Mesendoderm (in vitro differentiated cells): ENCODE results near the gene LRIG1.

Experiments
- DNase-seq: peaks from one replicate; pipeline ENCODE4 v3.0.0; 2013
- H2AK5ac ChIP-seq: 2 replicates; pipeline ENCODE4 v1.6.1; 2013; ENCODE audit warnings: low read length, inconsistent platforms
- H2BK120ac ChIP-seq: 2 replicates; pipeline ENCODE4 v1.6.1; 2013; ENCODE audit warnings: low read depth, mild to moderate bottlenecking, low read length, moderate library complexity, mixed read lengths
- H2BK15ac ChIP-seq: replicated peaks from 2 replicates; pipeline ENCODE4 v1.6.1; 2013; ENCODE audit warnings: low read depth, mild to moderate bottlenecking, moderate library complexity
- H2BK5ac ChIP-seq: 2 replicates; pipeline ENCODE4 v1.6.1; 2013; ENCODE audit warnings: low read length, inconsistent platforms
- H3K18ac ChIP-seq: 2 replicates; pipeline ENCODE4 v1.6.1; 2013; ENCODE audit warnings: mild to moderate bottlenecking, low read length, mixed read lengths
- H3K23ac ChIP-seq: one replicate; pipeline ENCODE4 v1.6.1; 2013; ENCODE audit warnings: low read length
- H3K27ac ChIP-seq: 2 replicates; pipeline ENCODE4 v1.5.1; 2013; ENCODE audit warnings: low read depth, mild to moderate bottlenecking, inconsistent platforms, low read length, moderate library complexity
- H3K27me3 ChIP-seq: 2 replicates; pipeline ENCODE4 v1.6.1; 2013; ENCODE audit warnings: low read length, control low read depth, mild to moderate bottlenecking, inconsistent platforms; ENCODE audit not compliant: insufficient read depth, poor library complexity
- H3K36me3 ChIP-seq: 2 replicates; pipeline ENCODE4 v1.6.1; 2013; ENCODE audit warnings: low read length, inconsistent platforms; ENCODE audit not compliant: control insufficient read depth, insufficient read depth
- H3K4ac ChIP-seq: one replicate; pipeline ENCODE4 v1.6.1; 2013; ENCODE audit warnings: low read depth, mild to moderate bottlenecking, low read length, moderate library complexity
- H3K4me1 ChIP-seq: 2 replicates; pipeline ENCODE4 v1.6.1; 2013; ENCODE audit warnings: low read depth, low read length, inconsistent platforms; ENCODE audit not compliant: control insufficient read depth
- H3K4me2 ChIP-seq: 2 replicates; pipeline ENCODE4 v1.6.1; 2013; ENCODE audit warnings: low read length
- H3K4me3 ChIP-seq: 2 replicates; pipeline ENCODE4 v1.5.1; 2013; ENCODE audit warnings: mild to moderate bottlenecking, low read length
- H3K56ac ChIP-seq: one replicate; pipeline ENCODE4 v1.6.1; 2013; ENCODE audit warnings: low read length
- H3K79me1 ChIP-seq: 2 replicates; pipeline ENCODE4 v1.6.1; 2013; ENCODE audit warnings: low read length, inconsistent platforms
- H3K79me2 ChIP-seq: 2 replicates; pipeline ENCODE4 v1.6.1; 2013; ENCODE audit warnings: mild to moderate bottlenecking, low read length; ENCODE audit not compliant: control insufficient read depth, insufficient read depth
- H3K9ac ChIP-seq: 2 replicates; pipeline ENCODE4 v1.6.1; 2013; ENCODE audit warnings: low read length, inconsistent platforms
- H4K5ac ChIP-seq: one replicate; pipeline ENCODE4 v1.6.1; 2013; ENCODE audit warnings: low read length
- H4K8ac ChIP-seq: one replicate; pipeline ENCODE4 v1.6.1; 2013; ENCODE audit warnings: low read depth, mild to moderate bottlenecking, control low read depth, low read length, moderate library complexity
- WGBS: extraction: QIAGEN DNeasy Blood & Tissue Kit; methylation state at CpG from one replicate; pipeline ENCODE4 v1.1.7; 2013; ENCODE audit warnings: low lambda C conversion rate, missing lambda C conversion rate; ENCODE audit not compliant: insufficient coverage; ENCODE audit errors: extremely low coverage; 5-methylcytosine and 5-hydroxymethylcytosine counted together

The LRIG1 gene

GRCh38 chr3:66397745-66398144 lies 103.1 kb downstream of the LRIG1 start:
- H2BK15ac ChIP-seq, result no peak overlapping the region
- H4K8ac ChIP-seq, result no peak overlapping the region
- no peak overlapping the region for H3K56ac ChIP-seq
- H2BK120ac ChIP-seq, result no peak overlapping the region
- peaks cover 3% of the 10 kb centered on the region for H3K36me3 ChIP-seq
- no peak overlapping the region for H3K27ac ChIP-seq
- no peaks in the 10 kb centered on the region for H3K79me2 ChIP-seq
- H2BK5ac ChIP-seq, result no peak overlapping the region
- no peaks in the 10 kb centered on the region for H3K4me1 ChIP-seq
- no peak overlapping the region for H2AK5ac ChIP-seq
- H3K18ac ChIP-seq, result no peak overlapping the region
- no peak overlapping the region for H3K9ac ChIP-seq
- no peak overlapping the region for H3K4ac ChIP-seq
- no peak overlapping the region for H3K4me3 ChIP-seq
- H3K27me3 ChIP-seq, result no peaks in the 10 kb centered on the region
- H4K5ac ChIP-seq, result no peak overlapping the region
- no CpG with 5 or more reads among the region's 2 CpGs for WGBS
- H3K4me2 ChIP-seq, result no peak overlapping the region
- DNase-seq, result no peak
- H3K79me1 ChIP-seq, result no peaks in the 10 kb centered on the region
- no peak overlapping the region for H3K23ac ChIP-seq

GRCh38 chr3:66396888-66397287 lies 103.9 kb downstream of the LRIG1 start:
- Histone ChIP-seq H3K4me1 (no peaks in the 10 kb centered on the region), H3K18ac (no peak overlapping the region), H2BK15ac (no peak overlapping the region), H2BK120ac (no peak overlapping the region), H3K36me3 (peaks cover 3% of the 10 kb centered on the region), H3K79me2 (no peaks in the 10 kb centered on the region), H2BK5ac (no peak overlapping the region), H3K27me3 (no peaks in the 10 kb centered on the region), H3K23ac (no peak overlapping the region), H2AK5ac (no peak overlapping the region), H3K79me1 (no peaks in the 10 kb centered on the region), H3K9ac (no peak overlapping the region), H3K4me2 (no peak overlapping the region), H4K8ac (no peak overlapping the region), H3K27ac (no peak overlapping the region), H4K5ac (no peak overlapping the region), H3K4me3 (no peak overlapping the region), H3K4ac (no peak overlapping the region), H3K56ac (no peak overlapping the region)
- no peak for DNase-seq
- no CpG with 5 or more reads among the region's 9 CpGs for WGBS

GRCh38 chr3:66396161-66396760 lies 104.6 kb downstream of the LRIG1 start:
- Histone ChIP-seq H3K79me1 (no peaks in the 10 kb centered on the region), H4K8ac (no peak overlapping the region), H3K36me3 (peaks cover 3% of the 10 kb centered on the region), H3K4me2 (no peak overlapping the region), H2BK5ac (no peak overlapping the region), H3K4ac (no peak overlapping the region), H2BK15ac (no peak overlapping the region), H3K56ac (no peak overlapping the region), H3K79me2 (no peaks in the 10 kb centered on the region), H4K5ac (no peak overlapping the region), H3K4me1 (no peaks in the 10 kb centered on the region), H3K23ac (no peak overlapping the region), H3K27me3 (no peaks in the 10 kb centered on the region), H3K9ac (no peak overlapping the region), H2AK5ac (no peak overlapping the region), H3K18ac (no peak overlapping the region), H2BK120ac (no peak overlapping the region), H3K4me3 (no peak overlapping the region), H3K27ac (no peak overlapping the region)
- WGBS, result no CpG with 5 or more reads among the region's 13 CpGs
- DNase-seq, result no peak

GRCh38 chr3:66395635-66396034 lies 105.2 kb downstream of the LRIG1 start:
- Histone ChIP-seq H3K79me1 (no peaks in the 10 kb centered on the region), H3K4me3 (no peak overlapping the region), H3K4me2 (no peak overlapping the region), H3K4me1 (no peaks in the 10 kb centered on the region), H2AK5ac (no peak overlapping the region), H3K27me3 (no peaks in the 10 kb centered on the region), H3K4ac (no peak overlapping the region), H3K79me2 (no peaks in the 10 kb centered on the region), H2BK5ac (no peak overlapping the region), H2BK15ac (no peak overlapping the region), H4K5ac (no peak overlapping the region), H3K23ac (no peak overlapping the region), H3K27ac (no peak overlapping the region), H3K56ac (no peak overlapping the region), H3K18ac (no peak overlapping the region), H3K9ac (no peak overlapping the region), H3K36me3 (peaks cover 3% of the 10 kb centered on the region), H2BK120ac (no peak overlapping the region), H4K8ac (no peak overlapping the region)
- DNase-seq, result no peak
- no CpG with 5 or more reads among the region's 10 CpGs for WGBS

GRCh38 chr3:66394753-66395249 lies 106.0 kb downstream of the LRIG1 start:
- H3K4me1 ChIP-seq, result no peaks in the 10 kb centered on the region
- H3K36me3 ChIP-seq, result peaks cover 3% of the 10 kb centered on the region
- H2AK5ac ChIP-seq, result no peak overlapping the region
- no peaks in the 10 kb centered on the region for H3K79me2 ChIP-seq
- H3K4me2 ChIP-seq, result no peak overlapping the region
- H3K56ac ChIP-seq, result no peak overlapping the region
- no CpG with 5 or more reads among the region's 8 CpGs for WGBS
- H4K5ac ChIP-seq, result no peak overlapping the region
- no peak overlapping the region for H2BK5ac ChIP-seq
- H4K8ac ChIP-seq, result no peak overlapping the region
- H3K23ac ChIP-seq, result no peak overlapping the region
- H2BK120ac ChIP-seq, result no peak overlapping the region
- H2BK15ac ChIP-seq, result no peak overlapping the region
- no peak for DNase-seq
- no peak overlapping the region for H3K4ac ChIP-seq
- no peak overlapping the region for H3K27ac ChIP-seq
- H3K18ac ChIP-seq, result no peak overlapping the region
- no peaks in the 10 kb centered on the region for H3K79me1 ChIP-seq
- H3K9ac ChIP-seq, result no peak overlapping the region
- H3K4me3 ChIP-seq, result no peak overlapping the region
- no peaks in the 10 kb centered on the region for H3K27me3 ChIP-seq
